ENCODE measurements around the gene TEX22.

The TEX22 gene

GRCh38 chr14:105448706-105449111 is 50.4 kb downstream of the TEX22 start:
- H3K4me1 Mint-ChIP-seq = peaks cover 10% of the 10 kb centered on the region
- H3K4me3 Mint-ChIP-seq = no peak overlapping the region
- TF ChIP-seq CTCF (IDR thresholded peaks at IDR 0.05) = peak; percentile 80
- H3K27me3 Mint-ChIP-seq (ENCODE audit: low read depth, poor library complexity) = no peaks in the 10 kb centered on the region
- DNase-seq = peak; percentile 79
- H3K9me3 Mint-ChIP-seq = no peaks in the 10 kb centered on the region
- H3K36me3 Mint-ChIP-seq (ENCODE audit: low read depth) = peaks cover 10% of the 10 kb centered on the region
- H3K27ac Mint-ChIP-seq = no peak overlapping the region

- Mint-ChIP-seq H3K4me3 (no peak overlapping the region), H3K27me3 (ENCODE audit: low read depth, poor library complexity) (no peaks in the 10 kb centered on the region), H3K9me3 (no peaks in the 10 kb centered on the region), H3K27ac (no peak overlapping the region), H3K36me3 (ENCODE audit: low read depth) (peaks cover 10% of the 10 kb centered on the region), H3K4me1 (peaks cover 10% of the 10 kb centered on the region)
- no peak for TF ChIP-seq CTCF (IDR thresholded peaks at IDR 0.05)
- no peak for DNase-seq
Measured at GRCh38 chr14:105449276-105450122, 51.2 kb downstream of the TEX22 start.

- TF ChIP-seq CTCF (IDR thresholded peaks at IDR 0.05) = no peak
- no peak overlapping the region for H3K4me3 Mint-ChIP-seq
- no peaks in the 10 kb centered on the region for H3K27me3 Mint-ChIP-seq (ENCODE audit: low read depth, poor library complexity)
- H3K36me3 Mint-ChIP-seq (ENCODE audit: low read depth) = peaks cover 14% of the 10 kb centered on the region
- H3K27ac Mint-ChIP-seq = no peak overlapping the region
- H3K9me3 Mint-ChIP-seq = no peaks in the 10 kb centered on the region
- H3K4me1 Mint-ChIP-seq = peaks cover 10% of the 10 kb centered on the region
- DNase-seq = no peak
Measured at GRCh38 chr14:105450123-105450505, 51.8 kb downstream of the TEX22 start.

GRCh38 chr14:105450864-105451720 is 52.8 kb downstream of the TEX22 start:
- no peak overlapping the region for H3K27ac Mint-ChIP-seq

GRCh38 chr14:105452963-105453362 is 54.6 kb downstream of the TEX22 start:
- no peak for DNase-seq
- Mint-ChIP-seq H3K4me1 (no peaks in the 10 kb centered on the region), H3K9me3 (no peaks in the 10 kb centered on the region), H3K36me3 (ENCODE audit: low read depth) (peaks cover 20% of the 10 kb centered on the region), H3K27ac (peak overlapping the region; percentile 79), H3K4me3 (no peak overlapping the region), H3K27me3 (ENCODE audit: low read depth, poor library complexity) (no peaks in the 10 kb centered on the region)
- TF ChIP-seq CTCF (IDR thresholded peaks at IDR 0.05) = no peak

More at GRCh38 chr14:105450864-105451720, 52.8 kb downstream of the TEX22 start:
- Mint-ChIP-seq H3K36me3 (ENCODE audit: low read depth) (peaks cover 20% of the 10 kb centered on the region), H3K4me3 (no peak overlapping the region), H3K4me1 (peaks cover 4% of the 10 kb centered on the region), H3K9me3 (no peaks in the 10 kb centered on the region), H3K27me3 (ENCODE audit: low read depth, poor library complexity) (no peaks in the 10 kb centered on the region)
- DNase-seq = no peak
- TF ChIP-seq CTCF (IDR thresholded peaks at IDR 0.05) = no peak

All from nephron progenitor cell (in vitro differentiated cells).